Activated CD4-positive, alpha-beta T cell treated with anti-CD3 and anti-CD28 coated beads, Interleukin-2, amount 10 ng/mL, durations not matched to agents 24 days and 14 days (primary cell): ENCODE data around the gene WDR64. TPM values are rescaled to one million over a fixed set of nuclear protein-coding genes. Genes with fewer than 3 reads are reported as not detected.

Source experiments
- DNase-seq: peaks from one replicate; pipeline ENCODE4 v3.0.0; 2022
- H3K27ac Mint-ChIP-seq: one replicate; pipeline ENCODE4 v1.8.0; 2022; ENCODE audit warnings: mild to moderate bottlenecking, mixed read lengths
- H3K27me3 Mint-ChIP-seq: one replicate; pipeline ENCODE4 v1.8.0; 2022; ENCODE audit warnings: mixed read lengths
- H3K36me3 Mint-ChIP-seq: one replicate; pipeline ENCODE4 v1.8.0; 2022; ENCODE audit warnings: low read depth, mild to moderate bottlenecking, mixed read lengths
- H3K4me1 Mint-ChIP-seq: one replicate; pipeline ENCODE4 v1.8.0; 2021; ENCODE audit warnings: mixed read lengths
- H3K4me3 Mint-ChIP-seq: one replicate; pipeline ENCODE4 v1.8.0; 2022; ENCODE audit warnings: mild to moderate bottlenecking, moderate library complexity, mixed read lengths
- H3K9me3 Mint-ChIP-seq: one replicate; pipeline ENCODE4 v1.8.0; 2021; ENCODE audit warnings: mixed read lengths
- intact Hi-C: fragments of 100-400 bp; cut with micrococcal nuclease; formaldehyde crosslinking; loops from one replicate; pipeline ENCODE4 v1.15.1; 2023
- total RNA-seq: library from RNA; stranded (reverse); gene quantifications from 2 replicates; pipeline ENCODE4 v1.2.3, GENCODE V29; 2022

WDR64 gene
- total RNA-seq, 1 donor from 2014 or later = not detected

DNA sequence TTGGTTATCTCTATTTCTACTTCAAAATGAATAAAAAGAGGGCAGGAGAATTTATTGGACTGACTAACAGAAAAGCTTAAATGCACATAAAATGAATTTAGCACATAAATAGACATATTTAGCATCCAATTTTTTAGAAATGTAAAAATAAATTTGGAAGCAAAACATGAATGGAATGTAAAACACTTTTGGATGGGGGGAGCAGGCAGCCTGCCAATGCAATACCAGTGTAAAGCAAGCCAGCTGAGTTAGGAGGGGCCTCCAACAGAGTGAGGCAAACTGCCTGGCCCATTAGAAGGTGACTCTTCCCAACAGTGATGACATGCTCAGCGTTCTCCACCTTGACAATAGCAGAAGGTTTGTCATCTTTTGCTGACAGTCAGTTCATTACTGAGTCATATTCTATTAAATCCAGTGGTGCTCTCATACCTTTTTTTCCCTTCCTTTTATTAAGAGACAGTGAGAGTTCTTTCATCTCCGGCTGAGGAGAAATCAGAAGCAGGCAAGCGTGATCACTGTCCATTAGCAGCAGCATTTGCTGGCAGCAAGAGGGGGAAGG lies 176.5 kb downstream of the WDR64 start:
- Mint-ChIP-seq H3K27ac (no peak overlapping the region), H3K36me3 (no peaks in the 10 kb centered on the region), H3K27me3 (peaks cover 12% of the 10 kb centered on the region), H3K4me1 (no peaks in the 10 kb centered on the region), H3K4me3 (no peak overlapping the region), H3K9me3 (no peaks in the 10 kb centered on the region)
- intact Hi-C loops = no loop called here
- no peak for DNase-seq

DNA sequence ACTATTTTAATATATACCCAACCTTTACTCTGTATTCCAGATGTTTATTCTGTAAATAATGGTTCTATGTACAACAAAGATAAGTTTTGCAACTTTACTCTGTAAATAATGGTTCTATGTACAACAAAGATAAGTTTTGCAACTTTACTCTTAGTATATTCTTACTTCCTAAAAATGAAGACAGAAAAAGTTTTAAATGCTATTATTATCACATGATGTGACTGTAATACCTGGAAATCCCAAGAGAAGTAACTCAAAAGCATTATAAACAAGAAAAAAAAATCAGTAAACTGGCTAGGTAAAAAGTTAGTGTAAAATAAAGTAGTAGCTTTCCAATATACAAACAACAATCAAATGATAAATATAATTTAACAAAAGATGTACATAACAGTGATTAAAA lies 177.4 kb downstream of the WDR64 start:
- Mint-ChIP-seq H3K4me1 (no peaks in the 10 kb centered on the region), H3K4me3 (no peak overlapping the region), H3K36me3 (no peaks in the 10 kb centered on the region), H3K27ac (no peak overlapping the region), H3K27me3 (peaks cover 19% of the 10 kb centered on the region), H3K9me3 (no peaks in the 10 kb centered on the region)
- no peak for DNase-seq
- intact Hi-C loops = no loop called here

DNA sequence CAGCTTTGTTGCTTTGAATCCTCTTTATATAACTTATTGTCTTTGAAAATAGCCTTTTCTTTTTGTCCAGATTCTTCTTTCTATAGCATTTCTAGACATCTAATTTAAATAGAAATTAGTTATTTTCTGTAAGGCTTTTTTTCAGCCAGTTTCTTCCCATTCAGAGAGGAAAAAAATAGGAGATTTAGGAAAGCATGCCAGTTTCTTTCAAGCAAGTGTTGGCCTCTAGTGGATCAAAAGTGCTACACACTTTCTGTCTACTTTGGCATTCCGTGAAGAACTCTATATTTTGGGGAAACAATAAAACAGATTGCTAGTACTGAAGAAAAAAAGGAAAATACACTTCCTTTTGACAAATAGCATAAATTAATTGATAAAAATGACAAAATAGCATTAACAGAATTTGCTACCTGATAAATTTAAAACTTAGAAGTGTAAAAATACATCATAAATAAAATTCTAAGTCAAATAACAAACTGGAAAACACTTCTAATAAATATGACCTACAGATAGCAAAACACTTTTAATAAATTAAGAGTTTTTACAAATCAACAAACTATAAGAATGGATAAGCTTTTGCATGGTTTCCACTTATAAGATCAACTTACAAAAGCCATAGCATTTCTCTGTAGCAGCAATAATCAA lies 182.8 kb downstream of the WDR64 start:
- no peak for DNase-seq
- H3K36me3 Mint-ChIP-seq = no peaks in the 10 kb centered on the region
- H3K27me3 Mint-ChIP-seq = peaks cover 17% of the 10 kb centered on the region
- no peaks in the 10 kb centered on the region for H3K9me3 Mint-ChIP-seq
- intact Hi-C loops = no loop called here
- H3K4me3 Mint-ChIP-seq = no peak overlapping the region
- peaks cover 6% of the 10 kb centered on the region for H3K4me1 Mint-ChIP-seq
- H3K27ac Mint-ChIP-seq = no peak overlapping the region

DNA sequence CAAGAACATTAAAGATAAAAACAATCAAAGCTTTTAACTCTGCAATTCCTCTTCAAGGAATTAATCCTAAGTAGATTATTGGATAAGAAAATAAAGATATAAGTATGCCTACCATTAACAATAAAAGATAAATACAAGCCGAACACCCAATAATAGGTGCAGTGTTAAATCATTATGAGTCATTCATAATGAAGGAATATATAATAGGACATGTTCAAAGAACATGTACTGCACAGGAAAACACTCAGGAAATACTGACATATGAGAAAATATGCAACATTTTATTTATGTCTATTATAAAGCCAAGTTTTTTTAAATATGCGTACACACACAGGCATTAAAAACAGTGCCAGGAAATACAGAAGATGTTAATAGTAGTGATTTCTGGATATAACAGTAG lies 184.9 kb downstream of the WDR64 start:
- intact Hi-C loops = no loop called here
- H3K4me3 Mint-ChIP-seq = no peak overlapping the region
- H3K27me3 Mint-ChIP-seq = peaks cover 15% of the 10 kb centered on the region
- no peaks in the 10 kb centered on the region for H3K9me3 Mint-ChIP-seq
- no peak for DNase-seq
- no peaks in the 10 kb centered on the region for H3K36me3 Mint-ChIP-seq
- peaks cover 6% of the 10 kb centered on the region for H3K4me1 Mint-ChIP-seq
- H3K27ac Mint-ChIP-seq = no peak overlapping the region

DNA sequence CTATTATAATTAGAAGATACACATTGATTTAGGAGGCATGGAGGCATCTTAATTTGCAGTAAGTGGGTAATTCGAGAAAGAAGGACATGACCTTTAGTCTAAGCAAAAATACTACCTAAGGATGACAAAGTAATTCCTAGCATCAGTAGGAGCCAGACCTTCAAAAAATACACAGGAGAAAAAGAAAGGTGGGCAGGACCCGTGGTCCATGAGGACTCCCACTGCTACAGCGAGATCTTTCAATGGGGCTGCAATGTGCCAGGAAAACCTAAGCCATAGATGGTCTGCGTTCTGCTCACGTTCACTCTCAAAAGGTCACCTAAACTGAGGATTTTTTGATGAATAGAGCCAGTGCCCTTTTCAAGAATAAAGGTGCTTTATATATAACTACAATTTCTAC lies 185.3 kb downstream of the WDR64 start:
- Mint-ChIP-seq H3K4me3 (no peak overlapping the region), H3K36me3 (no peaks in the 10 kb centered on the region), H3K27ac (no peak overlapping the region), H3K4me1 (peaks cover 6% of the 10 kb centered on the region), H3K27me3 (peaks cover 14% of the 10 kb centered on the region), H3K9me3 (no peaks in the 10 kb centered on the region)
- intact Hi-C loops = no loop called here
- DNase-seq = no peak

DNA sequence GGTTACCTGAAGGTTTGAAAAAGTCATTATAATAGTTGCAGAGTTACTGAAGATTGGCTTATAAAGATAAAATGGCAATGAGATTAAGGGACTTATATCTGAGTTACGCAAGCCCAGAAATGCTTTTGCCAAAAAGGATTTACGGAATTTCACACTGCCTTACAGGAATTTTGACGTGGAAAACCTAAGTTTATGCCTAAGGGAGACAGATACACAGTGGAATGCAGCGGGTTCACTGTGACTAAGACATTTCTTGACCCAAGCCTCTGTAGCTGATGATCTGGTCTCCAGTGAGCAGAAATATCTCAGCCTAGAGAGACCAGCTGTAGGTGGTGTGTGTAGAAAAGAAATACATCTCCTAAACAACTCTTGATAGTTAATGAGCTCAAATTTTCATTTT lies 185.8 kb downstream of the WDR64 start:
- intact Hi-C loops = no loop called here
- no peaks in the 10 kb centered on the region for H3K9me3 Mint-ChIP-seq
- H3K4me3 Mint-ChIP-seq = no peak overlapping the region
- no peak overlapping the region for H3K27ac Mint-ChIP-seq
- H3K4me1 Mint-ChIP-seq = peaks cover 6% of the 10 kb centered on the region
- DNase-seq = no peak
- no peaks in the 10 kb centered on the region for H3K36me3 Mint-ChIP-seq
- H3K27me3 Mint-ChIP-seq = peaks cover 17% of the 10 kb centered on the region

DNA sequence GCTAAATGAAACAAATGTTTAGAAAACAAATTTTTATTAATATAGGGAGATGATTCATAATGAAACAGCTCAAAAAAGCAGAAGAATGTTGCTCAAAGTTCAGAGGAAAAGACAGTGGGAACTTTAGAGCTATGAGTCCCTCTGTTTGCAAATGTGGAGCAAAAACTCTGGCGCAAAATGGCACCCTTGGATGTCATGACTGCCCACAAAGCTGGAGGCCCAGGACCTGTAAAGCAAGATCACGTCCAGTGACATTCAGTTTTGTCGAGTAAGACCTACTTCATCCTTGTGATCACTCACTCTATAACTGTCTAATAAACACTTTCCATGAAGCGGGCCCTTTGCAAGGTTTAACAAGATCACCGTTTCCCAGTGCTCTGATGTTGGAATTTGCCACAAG lies 186.8 kb downstream of the WDR64 start:
- Mint-ChIP-seq H3K4me3 (no peak overlapping the region), H3K36me3 (no peaks in the 10 kb centered on the region), H3K4me1 (peaks cover 6% of the 10 kb centered on the region), H3K27me3 (peaks cover 12% of the 10 kb centered on the region), H3K9me3 (no peaks in the 10 kb centered on the region), H3K27ac (no peak overlapping the region)
- no peak for DNase-seq
- intact Hi-C loops = no loop called here

DNA sequence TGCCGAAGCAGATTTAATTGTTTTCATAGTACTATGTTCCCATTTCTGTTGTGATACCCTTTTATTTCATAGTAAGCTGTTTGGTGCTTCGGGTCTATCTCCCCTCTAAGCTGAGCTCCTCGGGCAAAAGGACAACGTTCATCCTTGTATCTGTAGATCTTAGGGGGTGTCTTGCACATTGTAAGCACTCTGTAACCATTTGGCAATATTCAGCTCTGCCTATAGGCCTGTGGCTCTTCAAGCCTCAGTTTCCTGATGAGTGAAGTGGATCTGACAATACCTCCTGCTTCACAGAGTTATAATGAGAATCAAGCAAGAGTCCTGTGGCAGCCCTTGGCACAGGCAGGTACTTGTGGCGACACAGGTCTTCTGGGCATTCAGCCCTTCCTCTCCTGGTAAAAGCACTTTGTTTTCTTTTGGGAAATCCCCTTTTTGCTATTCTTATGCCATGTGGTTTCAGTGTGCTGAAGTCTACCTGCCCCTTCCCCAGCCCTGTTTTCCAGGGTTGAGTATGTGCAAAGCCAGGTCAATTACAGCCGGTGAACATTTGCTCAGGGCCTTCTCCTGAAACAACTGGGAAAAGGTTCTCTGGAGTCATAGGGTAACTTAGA lies 187.4 kb downstream of the WDR64 start:
- Mint-ChIP-seq H3K27me3 (peaks cover 10% of the 10 kb centered on the region), H3K9me3 (no peaks in the 10 kb centered on the region), H3K27ac (no peak overlapping the region), H3K4me1 (peaks cover 6% of the 10 kb centered on the region), H3K36me3 (no peaks in the 10 kb centered on the region), H3K4me3 (no peak overlapping the region)
- intact Hi-C loops = no loop called here
- DNase-seq = no peak

DNA sequence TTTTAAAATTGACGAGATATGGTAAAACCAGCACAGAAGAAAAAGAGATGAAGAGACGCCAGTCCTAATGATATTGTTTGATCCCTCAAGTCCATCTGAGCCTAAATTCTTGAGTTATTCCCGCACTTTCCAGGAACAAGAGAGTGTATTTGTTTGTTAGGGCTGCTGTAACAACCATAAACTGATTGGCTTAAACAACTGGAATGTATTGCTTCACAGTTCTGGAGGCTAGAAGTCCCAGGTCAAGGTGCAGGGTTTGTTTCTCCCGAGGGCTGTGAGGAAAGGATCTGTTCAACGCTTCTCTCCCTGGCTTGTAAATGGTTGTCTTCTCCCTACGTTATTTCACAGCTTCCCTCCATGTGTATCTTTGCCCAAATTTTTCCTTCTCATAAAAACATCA lies 188.1 kb downstream of the WDR64 start:
- H3K27ac Mint-ChIP-seq = no peak overlapping the region
- intact Hi-C loops = no loop called here
- H3K36me3 Mint-ChIP-seq = no peaks in the 10 kb centered on the region
- no peak for DNase-seq
- H3K4me1 Mint-ChIP-seq = peaks cover 6% of the 10 kb centered on the region
- peaks cover 10% of the 10 kb centered on the region for H3K27me3 Mint-ChIP-seq
- no peaks in the 10 kb centered on the region for H3K9me3 Mint-ChIP-seq
- H3K4me3 Mint-ChIP-seq = no peak overlapping the region

DNA sequence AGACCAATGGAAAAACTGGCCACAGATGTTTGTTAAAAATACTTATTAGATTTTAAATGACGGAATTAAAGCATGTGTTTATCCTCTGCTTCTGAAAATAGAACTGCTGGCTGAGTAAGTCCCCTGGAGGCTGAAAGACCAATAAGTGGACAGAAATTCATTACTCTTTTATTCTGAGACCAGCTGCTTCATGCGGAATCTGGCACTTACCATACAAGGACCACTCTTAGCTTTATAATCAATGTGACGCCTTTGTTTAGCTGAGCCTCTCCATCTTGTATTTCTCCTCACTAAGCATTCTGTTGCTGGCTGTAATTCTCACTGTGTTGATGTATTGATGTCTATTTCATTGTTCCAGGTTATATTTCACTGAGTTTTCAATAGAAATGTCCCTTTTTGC lies 189.6 kb downstream of the WDR64 start:
- Mint-ChIP-seq H3K4me1 (peaks cover 7% of the 10 kb centered on the region), H3K36me3 (no peaks in the 10 kb centered on the region), H3K27ac (no peak overlapping the region), H3K4me3 (no peak overlapping the region), H3K9me3 (no peaks in the 10 kb centered on the region), H3K27me3 (peaks cover 10% of the 10 kb centered on the region)
- intact Hi-C loops = no loop called here
- no peak for DNase-seq

DNA sequence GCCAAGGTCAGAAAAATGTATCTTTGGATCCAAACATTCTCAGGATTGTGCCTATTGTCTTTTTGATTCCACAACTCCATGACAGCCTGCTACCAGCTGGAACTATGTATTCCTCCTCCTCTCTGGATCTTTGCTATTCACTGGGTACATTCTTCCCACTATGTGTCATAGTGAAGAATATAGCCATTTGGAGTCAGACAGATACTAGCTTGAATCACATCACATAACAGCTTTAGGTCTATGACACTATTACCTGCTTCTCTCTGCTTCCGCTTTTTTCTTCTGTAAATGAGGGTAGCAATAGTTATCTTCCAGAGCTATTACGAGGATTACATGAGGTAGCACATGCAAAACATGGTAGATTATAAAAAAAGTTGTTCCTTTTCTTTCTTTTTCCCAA lies 190.5 kb downstream of the WDR64 start:
- no peak overlapping the region for H3K27ac Mint-ChIP-seq
- peaks cover 15% of the 10 kb centered on the region for H3K4me1 Mint-ChIP-seq
- H3K4me3 Mint-ChIP-seq = no peak overlapping the region
- intact Hi-C loops = no loop called here
- DNase-seq = no peak
- no peaks in the 10 kb centered on the region for H3K9me3 Mint-ChIP-seq
- H3K36me3 Mint-ChIP-seq = no peaks in the 10 kb centered on the region
- peaks cover 8% of the 10 kb centered on the region for H3K27me3 Mint-ChIP-seq

DNA sequence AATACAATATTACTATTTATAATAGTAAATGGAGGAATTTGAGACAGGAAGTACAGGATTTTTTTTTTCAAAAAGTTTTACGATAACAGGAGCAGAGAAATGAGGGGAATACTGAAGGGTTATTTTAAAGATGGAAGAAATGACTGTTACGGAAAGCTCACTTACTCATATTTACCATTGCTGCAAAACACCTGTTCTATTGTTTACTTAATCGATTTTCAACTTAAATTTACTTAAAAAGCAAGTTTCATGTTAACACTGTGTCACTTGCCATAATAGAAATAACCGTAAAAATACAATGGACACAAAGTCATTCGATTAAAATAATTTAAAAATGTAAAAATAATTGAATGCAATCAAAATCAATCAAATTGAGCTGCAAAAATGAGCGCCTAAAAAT lies 192.5 kb downstream of the WDR64 start:
- Mint-ChIP-seq H3K27me3 (peaks cover 8% of the 10 kb centered on the region), H3K27ac (no peak overlapping the region), H3K36me3 (peaks cover 11% of the 10 kb centered on the region), H3K4me3 (no peak overlapping the region), H3K9me3 (no peaks in the 10 kb centered on the region), H3K4me1 (peaks cover 24% of the 10 kb centered on the region)
- DNase-seq = no peak
- intact Hi-C loops = no loop called here

DNA sequence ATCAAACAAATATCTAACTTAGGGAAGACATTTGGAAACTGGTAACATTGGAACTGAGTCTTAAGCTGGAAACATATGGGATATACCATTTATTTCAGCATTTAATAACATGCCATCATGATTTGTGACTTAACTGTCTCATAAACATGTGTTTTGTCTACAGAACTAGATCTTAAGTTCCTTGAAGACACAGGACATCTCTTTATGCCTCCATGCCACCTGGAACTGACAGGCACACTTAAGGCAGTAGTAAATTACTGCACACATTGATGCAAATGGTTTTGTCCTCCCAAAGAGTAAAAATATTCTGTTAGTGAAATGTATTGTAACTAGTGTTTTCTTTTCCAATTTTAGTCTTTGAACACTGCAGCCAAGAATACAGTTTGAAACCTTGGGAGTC lies 194.3 kb downstream of the WDR64 start:
- no peaks in the 10 kb centered on the region for H3K9me3 Mint-ChIP-seq
- intact Hi-C loops = no loop called here
- H3K4me3 Mint-ChIP-seq = no peak overlapping the region
- DNase-seq = no peak
- H3K27me3 Mint-ChIP-seq = peaks cover 6% of the 10 kb centered on the region
- H3K36me3 Mint-ChIP-seq = peaks cover 18% of the 10 kb centered on the region
- H3K27ac Mint-ChIP-seq = no peak overlapping the region
- H3K4me1 Mint-ChIP-seq = peaks cover 28% of the 10 kb centered on the region

DNA sequence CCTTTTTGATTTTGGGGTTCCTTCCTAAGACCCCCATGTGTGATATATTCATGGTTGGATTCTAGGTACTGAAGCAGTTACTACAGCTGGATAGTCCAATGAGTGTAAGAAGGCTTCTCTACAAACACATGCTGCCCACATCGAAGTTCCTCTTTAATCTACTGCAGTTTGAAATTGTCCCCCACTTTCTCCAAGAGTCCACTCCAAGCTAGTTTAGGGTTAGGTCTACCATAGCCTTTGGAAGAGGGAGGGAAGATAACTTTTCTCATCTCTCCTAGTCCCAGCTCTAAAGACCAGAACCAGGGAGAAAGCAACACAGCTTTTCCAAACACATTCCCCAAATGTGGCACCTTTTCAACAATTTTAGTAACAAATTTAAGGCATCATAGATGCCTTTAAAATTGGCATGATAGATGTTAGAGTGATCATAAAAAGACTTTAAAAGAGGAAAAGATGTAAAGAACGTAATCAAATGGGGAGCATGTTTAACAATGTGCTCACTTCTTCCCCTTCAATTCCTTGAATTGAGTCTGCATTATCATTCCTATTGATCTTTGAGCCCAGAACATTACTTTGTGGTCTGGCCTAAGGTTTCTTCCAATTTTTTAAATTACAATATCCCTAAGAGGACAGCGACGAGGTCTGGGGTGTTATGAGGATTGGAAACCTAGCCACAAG lies 194.9 kb downstream of the WDR64 start:
- intact Hi-C loops = loop anchor here (1.0 kb wide), 3 partner anchors 151 to 328 kb away; partner anchors contain the start of genes CHML, FH and OPN3
- no peak for DNase-seq
- peaks cover 6% of the 10 kb centered on the region for H3K27me3 Mint-ChIP-seq
- no peaks in the 10 kb centered on the region for H3K9me3 Mint-ChIP-seq
- H3K4me3 Mint-ChIP-seq = peak overlapping the region; percentile 94
- H3K36me3 Mint-ChIP-seq = peaks cover 20% of the 10 kb centered on the region
- H3K4me1 Mint-ChIP-seq = peaks cover 28% of the 10 kb centered on the region
- peak overlapping the region; percentile 99 for H3K27ac Mint-ChIP-seq
